Fibroblast of pulmonary artery (primary cell): ENCODE results near the gene MESD.

Source experiments
- DNase-seq: peaks from one replicate; pipeline ENCODE4 v3.0.0-alpha.2; 2010; ENCODE audit warnings: low read depth
- H3K4me3 ChIP-seq: replicated peaks from 2 replicates; pipeline ENCODE4 v1.5.1; 2011; ENCODE audit warnings: low read depth, mild to moderate bottlenecking, control low read depth, low read length, moderate library complexity
- TF ChIP-seq, protein P1 (sequence below): IDR thresholded peaks from 2 replicates; pipeline ENCODE4 v1.5.1; 2011; ENCODE audit warnings: mild to moderate bottlenecking, control low read depth, low read length, inconsistent platforms; ENCODE audit errors: missing control alignments

Gene MESD

DNA sequence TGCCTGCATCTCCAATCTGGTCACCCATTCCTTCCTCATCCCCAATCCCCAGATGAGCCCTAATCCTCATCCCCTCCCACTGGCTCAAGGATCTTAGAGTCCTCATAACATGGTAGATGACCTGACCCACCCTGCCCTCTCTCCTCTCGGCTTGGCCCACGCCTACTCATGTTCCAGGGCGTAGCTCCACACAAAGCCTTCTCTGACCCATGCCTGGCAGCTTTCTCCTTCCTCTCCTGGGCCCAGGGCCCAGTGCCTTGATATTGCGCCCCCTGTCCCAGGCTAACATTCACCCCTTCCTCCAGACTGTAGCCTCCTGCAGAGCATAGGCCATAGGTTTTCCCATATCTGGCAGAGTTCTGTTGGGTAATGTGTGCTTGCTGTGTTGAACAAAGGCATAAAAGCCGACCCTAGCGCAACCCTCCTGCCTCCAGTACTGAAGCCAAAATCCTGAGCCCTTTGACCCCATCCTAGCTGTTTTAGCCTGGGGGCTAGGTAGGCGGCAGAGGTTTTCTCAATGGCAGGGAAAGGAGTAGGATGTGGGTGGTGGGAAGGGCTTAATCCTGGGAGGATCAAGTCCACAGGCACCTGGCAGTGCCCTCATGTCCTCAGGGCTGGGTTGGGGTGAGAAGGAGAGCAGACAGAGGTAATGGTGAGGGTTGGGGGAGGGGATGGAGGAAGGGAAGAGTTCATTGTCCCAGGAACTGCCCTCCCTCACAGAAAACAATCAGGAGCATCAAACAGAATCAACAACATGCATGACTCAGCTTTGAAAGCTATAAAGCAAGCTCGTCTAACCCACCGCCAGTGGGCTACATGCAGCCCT is 35.5 kb downstream of the MESD start:
- TF ChIP-seq, protein P1, sequence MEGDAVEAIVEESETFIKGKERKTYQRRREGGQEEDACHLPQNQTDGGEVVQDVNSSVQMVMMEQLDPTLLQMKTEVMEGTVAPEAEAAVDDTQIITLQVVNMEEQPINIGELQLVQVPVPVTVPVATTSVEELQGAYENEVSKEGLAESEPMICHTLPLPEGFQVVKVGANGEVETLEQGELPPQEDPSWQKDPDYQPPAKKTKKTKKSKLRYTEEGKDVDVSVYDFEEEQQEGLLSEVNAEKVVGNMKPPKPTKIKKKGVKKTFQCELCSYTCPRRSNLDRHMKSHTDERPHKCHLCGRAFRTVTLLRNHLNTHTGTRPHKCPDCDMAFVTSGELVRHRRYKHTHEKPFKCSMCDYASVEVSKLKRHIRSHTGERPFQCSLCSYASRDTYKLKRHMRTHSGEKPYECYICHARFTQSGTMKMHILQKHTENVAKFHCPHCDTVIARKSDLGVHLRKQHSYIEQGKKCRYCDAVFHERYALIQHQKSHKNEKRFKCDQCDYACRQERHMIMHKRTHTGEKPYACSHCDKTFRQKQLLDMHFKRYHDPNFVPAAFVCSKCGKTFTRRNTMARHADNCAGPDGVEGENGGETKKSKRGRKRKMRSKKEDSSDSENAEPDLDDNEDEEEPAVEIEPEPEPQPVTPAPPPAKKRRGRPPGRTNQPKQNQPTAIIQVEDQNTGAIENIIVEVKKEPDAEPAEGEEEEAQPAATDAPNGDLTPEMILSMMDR, result no peak
- no peak for DNase-seq
- no peak overlapping the region for H3K4me3 ChIP-seq

DNA sequence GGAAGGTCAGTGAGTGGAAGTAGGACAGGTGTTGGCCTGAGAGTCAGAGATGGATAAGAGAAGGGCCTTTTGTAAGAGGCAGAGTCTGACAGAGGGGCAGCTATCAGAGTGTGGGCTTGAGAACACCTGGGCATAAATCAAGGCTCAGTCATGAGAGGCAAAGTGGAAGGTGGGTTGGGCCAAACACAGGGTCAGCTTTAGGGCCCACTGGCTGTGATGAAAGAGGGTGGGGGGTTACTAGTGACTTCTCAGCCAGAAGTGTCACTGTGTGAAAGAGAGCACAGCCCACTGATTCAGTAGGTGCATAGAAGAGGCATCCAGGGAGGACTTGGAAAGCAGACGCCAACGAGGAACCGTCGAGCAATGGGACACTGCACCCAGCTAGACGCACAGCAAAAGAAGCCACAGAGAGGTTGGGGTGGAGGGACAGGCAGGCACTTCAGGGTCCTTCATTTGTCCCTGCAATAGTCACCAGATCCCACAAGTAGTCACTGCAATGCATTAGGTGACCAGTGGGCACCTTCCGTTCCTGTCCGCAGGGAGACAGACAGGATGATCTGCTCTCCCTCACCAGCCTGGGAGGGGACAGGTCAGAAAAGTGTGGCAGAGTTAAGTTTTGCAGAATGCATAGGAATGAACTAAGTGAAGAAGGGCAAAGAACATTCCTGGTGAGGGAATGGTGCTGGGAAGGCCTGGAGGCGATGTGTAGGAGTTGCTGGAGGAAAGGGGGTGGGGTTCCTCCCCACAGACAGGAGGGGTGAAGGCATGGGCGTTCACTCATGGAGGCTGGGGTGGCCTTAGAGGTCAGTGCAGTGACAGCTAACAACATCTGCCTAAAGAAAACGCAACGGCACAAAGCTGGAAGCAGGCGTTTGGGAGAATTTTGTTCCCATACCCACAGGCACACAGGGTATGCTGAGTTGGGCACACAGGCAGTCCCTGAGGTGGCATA is 36.3 kb downstream of the MESD start:
- no peak overlapping the region for H3K4me3 ChIP-seq
- no peak for DNase-seq
- TF ChIP-seq, protein P1, result no peak

DNA sequence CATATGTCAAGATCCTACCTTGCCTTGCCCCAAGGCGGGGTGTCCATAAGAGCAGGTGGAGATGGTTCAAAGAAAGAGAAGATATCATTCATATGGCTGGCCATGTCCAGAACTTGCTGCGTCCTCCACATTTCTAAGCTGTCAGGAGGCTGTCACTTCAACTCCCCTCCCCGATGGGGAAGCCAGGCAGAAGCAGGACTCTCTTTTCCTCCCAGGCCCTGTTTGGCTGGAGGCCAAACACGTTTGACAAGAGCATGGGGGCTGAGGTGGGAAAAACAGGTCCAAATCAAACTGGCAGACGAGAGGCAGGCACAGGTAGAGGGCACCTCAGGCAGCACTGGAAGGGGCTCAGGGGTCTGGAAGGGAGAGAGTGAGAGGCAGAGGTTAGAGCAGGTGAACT is 37.7 kb downstream of the MESD start:
- no peak overlapping the region for H3K4me3 ChIP-seq
- DNase-seq, result no peak
- TF ChIP-seq, protein P1, result no peak

DNA sequence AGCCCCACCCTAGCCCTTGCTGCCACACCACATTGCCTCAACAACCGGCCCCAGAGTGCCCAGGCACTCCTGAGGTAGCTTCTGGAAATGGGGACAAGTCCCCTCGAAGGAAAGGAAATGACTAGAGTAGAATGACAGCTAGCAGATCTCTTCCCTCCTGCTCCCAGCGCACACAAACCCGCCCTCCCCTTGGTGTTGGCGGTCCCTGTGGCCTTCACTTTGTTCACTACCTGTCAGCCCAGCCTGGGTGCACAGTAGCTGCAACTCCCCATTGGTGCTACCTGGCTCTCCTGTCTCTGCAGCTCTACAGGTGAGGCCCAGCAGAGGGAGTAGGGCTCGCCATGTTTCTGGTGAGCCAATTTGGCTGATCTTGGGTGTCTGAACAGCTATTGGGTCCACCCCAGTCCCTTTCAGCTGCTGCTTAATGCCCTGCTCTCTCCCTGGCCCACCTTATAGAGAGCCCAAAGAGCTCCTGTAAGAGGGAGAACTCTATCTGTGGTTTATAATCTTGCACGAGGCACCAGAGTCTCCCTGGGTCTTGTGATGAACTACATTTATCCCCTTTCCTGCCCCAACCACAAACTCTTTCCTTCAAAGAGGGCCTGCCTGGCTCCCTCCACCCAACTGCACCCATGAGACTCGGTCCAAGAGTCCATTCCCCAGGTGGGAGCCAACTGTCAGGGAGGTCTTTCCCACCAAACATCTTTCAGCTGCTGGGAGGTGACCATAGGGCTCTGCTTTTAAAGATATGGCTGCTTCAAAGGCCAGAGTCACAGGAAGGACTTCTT is 39.1 kb downstream of the MESD start:
- no peak overlapping the region for H3K4me3 ChIP-seq
- DNase-seq, result no peak
- TF ChIP-seq, protein P1, result no peak

DNA sequence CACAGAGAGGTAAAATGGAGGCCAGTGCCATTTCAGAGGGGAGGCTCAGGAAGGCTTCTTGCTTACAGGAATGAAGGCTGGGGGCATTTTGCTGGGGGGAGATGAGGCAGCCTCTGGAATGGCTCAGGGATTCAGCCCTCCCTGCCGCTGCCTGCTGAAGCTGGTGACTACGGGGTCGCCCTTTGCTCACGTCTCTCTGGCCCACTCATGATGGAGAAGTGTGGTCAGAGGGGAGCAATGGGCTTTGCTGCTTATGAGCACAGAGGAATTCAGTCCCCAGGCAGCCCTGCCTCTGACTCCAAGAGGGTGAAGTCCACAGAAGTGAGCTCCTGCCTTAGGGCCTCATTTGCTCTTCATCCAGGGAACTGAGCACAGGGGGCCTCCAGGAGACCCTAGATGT is 39.9 kb downstream of the MESD start:
- no peak overlapping the region for H3K4me3 ChIP-seq
- TF ChIP-seq, protein P1, result no peak
- DNase-seq, result no peak

DNA sequence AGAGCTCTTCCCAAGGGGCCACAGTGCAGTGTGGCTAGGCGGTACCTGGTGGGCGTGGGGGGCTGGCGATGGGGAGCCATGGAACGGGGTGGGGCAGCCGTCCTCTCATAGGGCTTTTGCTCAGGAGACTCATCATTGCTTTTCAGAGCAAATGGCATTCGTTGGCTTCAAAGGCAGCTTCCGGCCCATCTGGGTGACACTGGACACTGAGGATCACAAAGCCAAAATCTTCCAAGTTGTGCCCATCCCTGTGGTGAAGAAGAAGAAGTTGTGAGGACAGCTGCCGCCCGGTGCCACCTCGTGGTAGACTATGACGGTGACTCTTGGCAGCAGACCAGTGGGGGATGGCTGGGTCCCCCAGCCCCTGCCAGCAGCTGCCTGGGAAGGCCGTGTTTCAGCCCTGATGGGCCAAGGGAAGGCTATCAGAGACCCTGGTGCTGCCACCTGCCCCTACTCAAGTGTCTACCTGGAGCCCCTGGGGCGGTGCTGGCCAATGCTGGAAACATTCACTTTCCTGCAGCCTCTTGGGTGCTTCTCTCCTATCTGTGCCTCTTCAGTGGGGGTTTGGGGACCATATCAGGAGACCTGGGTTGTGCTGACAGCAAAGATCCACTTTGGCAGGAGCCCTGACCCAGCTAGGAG is 40.8 kb downstream of the MESD start:
- H3K4me3 ChIP-seq, result no peak overlapping the region
- no peak for DNase-seq
- TF ChIP-seq, protein P1, result no peak
